Smooth muscle cell of the brain vasculature (primary cell): ENCODE results near the gene RAB11FIP3.

ENCODE experiments used
- DNase-seq: peaks from one replicate; pipeline ENCODE4 v3.0.0-alpha.2; 2012; ENCODE audit warnings: low read depth, low spot score

RAB11FIP3 gene

GRCh38 chr16:518858-519257 is 93.4 kb downstream of the RAB11FIP3 start:
- no peak for DNase-seq

GRCh38 chr16:519425-519824 is 94.0 kb downstream of the RAB11FIP3 start:
- no peak for DNase-seq

- DNase-seq = no peak
These were observed 94.6 kb downstream of the RAB11FIP3 start for GRCh38 chr16:519841-520687.

- DNase-seq = no peak
These were observed 95.4 kb downstream of the RAB11FIP3 start for GRCh38 chr16:520847-521246.

GRCh38 chr16:521381-522210 is 96.1 kb downstream of the RAB11FIP3 start:
- DNase-seq = no peak

DNA sequence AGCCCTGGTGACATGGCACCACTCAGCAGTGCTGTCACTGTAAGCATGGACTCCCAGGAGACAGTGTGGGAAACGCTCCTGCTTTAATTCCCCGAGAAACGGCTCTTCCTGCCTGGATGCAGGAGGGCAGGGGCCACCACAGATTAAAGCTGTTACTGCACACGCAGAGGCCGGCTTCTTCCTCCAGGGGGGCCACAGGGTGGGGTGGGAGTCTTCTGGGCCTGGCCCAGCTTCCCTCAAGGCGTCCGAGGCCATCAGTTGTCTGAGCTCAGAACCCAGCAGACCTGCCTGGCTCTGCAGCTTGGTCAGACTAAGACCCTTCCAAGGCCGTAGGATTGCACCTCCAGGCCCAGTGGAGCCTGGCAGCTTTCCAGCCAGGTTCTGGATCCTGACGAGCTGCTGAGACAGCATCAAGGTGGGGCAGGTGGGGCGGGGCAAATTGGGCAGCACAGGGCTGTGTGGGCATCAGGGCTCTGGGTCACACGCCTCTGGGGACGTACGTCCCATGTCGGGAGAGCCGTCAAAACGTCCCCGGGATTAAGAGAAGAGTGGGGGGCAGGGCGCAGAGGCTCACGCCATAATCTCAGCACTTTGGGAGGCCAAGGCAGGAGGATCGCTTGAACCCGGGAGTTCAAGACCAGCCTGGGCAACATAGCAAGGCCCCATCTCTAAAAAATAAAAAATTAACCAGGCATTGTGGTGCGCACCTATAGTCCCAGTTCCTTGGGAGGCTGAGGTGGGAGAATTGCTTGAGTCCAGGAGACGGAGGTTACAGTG is 97.1 kb downstream of the RAB11FIP3 start:
- no peak for DNase-seq

- DNase-seq = no peak
These were observed 97.8 kb downstream of the RAB11FIP3 start for GRCh38 chr16:523097-523741.

GRCh38 chr16:524274-525040 is 99.0 kb downstream of the RAB11FIP3 start:
- DNase-seq = no peak

DNA sequence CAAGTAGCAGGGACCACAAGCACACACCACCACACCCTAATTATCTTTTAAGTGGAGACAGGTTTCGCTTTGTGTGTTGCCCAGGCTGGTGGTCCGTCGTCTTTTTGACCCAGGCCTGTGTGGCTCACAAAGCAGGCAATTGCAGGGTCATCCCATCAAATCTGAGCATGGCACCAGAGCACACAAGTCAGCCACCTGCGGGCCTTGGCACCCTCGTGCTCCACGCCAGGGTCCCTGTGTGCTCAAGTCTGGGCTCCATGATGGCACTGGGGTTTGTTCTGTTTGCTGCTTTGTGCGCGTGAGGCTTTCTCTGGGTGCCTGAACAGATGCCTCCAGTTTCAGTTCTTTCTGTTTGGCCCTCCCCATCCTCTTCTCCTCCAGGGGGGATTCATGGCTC is 99.7 kb downstream of the RAB11FIP3 start:
- no peak for DNase-seq

- DNase-seq = no peak
These were observed 100.2 kb downstream of the RAB11FIP3 start for GRCh38 chr16:525520-526180.

GRCh38 chr16:526181-527014 is 100.9 kb downstream of the RAB11FIP3 start:
- DNase-seq = no peak

- peak; percentile 59 for DNase-seq
These were observed 101.8 kb downstream of the RAB11FIP3 start, which contains the start of gene CAPN15 for GRCh38 chr16:527015-527903. Gene CAPN15 (plus strand): TSS chr16:527712. CDS start chr16:546839, 19,127 bp downstream.

- DNase-seq = no peak
These were observed 102.9 kb downstream of the RAB11FIP3 start for GRCh38 chr16:528111-529011.

DNA sequence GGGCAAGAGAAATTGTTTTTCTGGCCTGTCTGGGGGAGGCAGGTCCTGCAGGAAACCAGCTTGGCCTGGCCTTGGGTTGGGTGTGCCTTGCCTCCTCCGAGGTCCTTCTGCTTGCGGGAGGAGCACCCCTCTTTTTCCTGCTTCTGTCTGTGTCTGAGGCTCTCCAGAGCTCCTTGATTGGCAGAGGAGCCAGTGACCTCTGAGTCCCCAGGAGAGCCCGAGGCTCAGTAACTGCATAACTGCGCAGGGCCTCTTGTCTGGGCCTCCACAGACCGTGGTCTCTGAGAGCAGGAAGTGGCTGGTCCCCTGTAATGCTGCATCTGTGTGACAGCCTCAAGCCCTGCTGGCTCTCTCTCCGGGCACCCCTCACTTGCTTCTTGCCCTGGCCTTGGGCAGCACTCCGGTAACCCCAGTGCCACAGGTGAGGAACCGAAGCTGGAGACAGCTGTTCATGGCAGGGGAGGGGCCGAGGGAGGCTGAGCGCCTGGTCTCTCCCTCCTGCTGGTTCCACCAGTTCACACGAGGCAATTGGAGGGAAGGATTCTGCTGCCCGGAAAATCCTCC is 103.6 kb downstream of the RAB11FIP3 start:
- DNase-seq = no peak

DNA sequence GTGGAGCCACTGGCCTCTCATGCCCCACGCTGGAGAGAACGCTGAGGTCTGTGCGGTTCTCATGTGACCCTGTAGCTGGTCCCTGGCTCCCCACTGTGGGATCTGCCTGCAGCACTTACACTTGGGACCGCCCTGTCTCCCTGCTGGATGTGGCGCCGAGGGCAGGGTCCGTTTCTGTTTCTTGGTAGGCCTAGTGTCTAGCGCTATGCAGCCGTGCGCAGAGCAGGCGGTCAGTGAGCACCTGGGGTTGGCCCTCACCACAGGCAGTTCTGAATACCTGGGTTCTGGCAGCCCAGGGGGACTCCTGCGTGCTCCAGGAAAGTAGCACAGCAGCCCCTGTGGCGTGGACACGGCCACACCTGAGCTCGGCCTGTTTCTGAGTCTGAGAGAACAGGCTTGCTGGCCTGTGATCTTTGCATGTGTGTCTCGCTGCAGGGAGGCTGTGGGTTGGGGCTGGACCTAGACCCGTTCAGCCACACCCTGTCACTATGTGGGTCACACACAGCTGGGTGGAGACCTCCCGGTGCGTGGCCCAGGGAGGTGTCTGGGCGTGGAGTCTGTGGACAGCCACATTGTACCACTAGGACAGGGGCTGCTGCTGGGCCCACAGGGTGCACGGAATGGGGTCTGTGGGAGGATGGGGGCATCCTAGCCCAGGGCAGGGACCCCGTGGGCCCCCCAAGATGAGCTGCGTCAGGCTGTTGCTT is 104.8 kb downstream of the RAB11FIP3 start:
- DNase-seq = no peak

- DNase-seq = no peak
These were observed 106.2 kb downstream of the RAB11FIP3 start for GRCh38 chr16:531494-532125.
